OCI-LY7 (cell line): ENCODE results near the gene KCNH1. TPM values are rescaled to one million over a fixed set of nuclear protein-coding genes. Genes with fewer than 3 reads are reported as not detected.

Experiments used
- BruUV-seq: library from RNA; stranded (reverse); fragments of 400-500 nt; replicated peaks from 2 replicates; lab custom pipeline; 2021; lab: Mats Ljungman, UMichigan
- CTCF ChIA-PET: fragments of 300-600 bp; sonication (Branson Sonifier 250); formaldehyde crosslinking; loops from one replicate; lab custom pipeline; 2022; ENCODE audit warnings: antibody characterized with exemption; ENCODE audit not compliant: unreplicated experiment; lab: Charles Lee
- POLR2A ChIA-PET: fragments of 300-600 bp; sonication (Branson Sonifier 250); formaldehyde crosslinking; loops from one replicate; lab custom pipeline; 2022; ENCODE audit warnings: antibody characterized with exemption; lab: Charles Lee
- DNase-seq: peaks from one replicate; pipeline ENCODE4 v3.0.0-alpha.2; 2015; ENCODE audit warnings: low spot score
- H2AFZ ChIP-seq: fragments of 200-600 bp; sonication (generic), shearing (Covaris generic); 2 replicates; pipeline ENCODE4 v1.6.1; 2014; ENCODE audit warnings: mild to moderate bottlenecking, antibody characterized with exemption, low read length, moderate library complexity
- H3K27ac ChIP-seq: fragments of 200-600 bp; sonication (generic); 2 replicates; pipeline ENCODE4 v1.5.1; 2014; ENCODE audit warnings: mixed run types, low read depth, mild to moderate bottlenecking, moderate library complexity, low read length, inconsistent platforms; ENCODE audit not compliant: poor library complexity, severe bottlenecking
- H3K36me3 ChIP-seq: fragments of 200-600 bp; sonication (generic); 2 replicates; pipeline ENCODE4 v1.6.1; 2014; ENCODE audit warnings: mild to moderate bottlenecking, antibody characterized with exemption, low read length, moderate library complexity, mixed read lengths; ENCODE audit not compliant: insufficient read depth
- H3K4me1 ChIP-seq: fragments of 200-600 bp; sonication (generic); 2 replicates; pipeline ENCODE4 v1.5.1; 2014; ENCODE audit warnings: mild to moderate bottlenecking, low read length; ENCODE audit not compliant: insufficient read depth, poor library complexity, severe bottlenecking
- H3K4me2 ChIP-seq: fragments of 200-600 bp; sonication (generic); 2 replicates; pipeline ENCODE4 v1.6.1; 2014; ENCODE audit warnings: mild to moderate bottlenecking, low read length
- H3K4me3 ChIP-seq: fragments of 200-600 bp; sonication (generic); 2 replicates; pipeline ENCODE4 v1.5.1; 2014; ENCODE audit warnings: mild to moderate bottlenecking, low read depth, low read length; ENCODE audit not compliant: poor library complexity, severe bottlenecking
- H3K79me2 ChIP-seq: fragments of 200-600 bp; sonication (generic); 2 replicates; pipeline ENCODE4 v1.6.1; 2016; ENCODE audit warnings: low read depth, mild to moderate bottlenecking, low read length, moderate library complexity, mixed read lengths; ENCODE audit not compliant: insufficient read depth
- H3K9me2 ChIP-seq: fragments of 200-600 bp; sonication (generic); 2 replicates; pipeline ENCODE4 v1.6.1; 2016; ENCODE audit warnings: mild to moderate bottlenecking, low read length, mixed read lengths; ENCODE audit not compliant: insufficient read depth
- H3K9me3 ChIP-seq: fragments of 200-600 bp; sonication (generic); 2 replicates; pipeline ENCODE4 v1.6.1; 2014; ENCODE audit warnings: mild to moderate bottlenecking, mixed run types, low read length, mixed read lengths
- H4K20me1 ChIP-seq: fragments of 200-600 bp; sonication (generic); 2 replicates; pipeline ENCODE4 v1.6.1; 2014; ENCODE audit warnings: mild to moderate bottlenecking, antibody characterized with exemption, low read length, moderate library complexity, mixed read lengths; ENCODE audit not compliant: insufficient read depth
- EZH2phosphoT487 ChIP-seq: fragments of 200-600 bp; sonication (generic); IDR thresholded peaks from 2 replicates; pipeline ENCODE4 v1.6.1; 2018; ENCODE audit warnings: low read depth, borderline replicate concordance, mild to moderate bottlenecking, mixed run types, antibody characterized with exemption, low read length, moderate library complexity, mixed read lengths
- intact Hi-C: fragments of 100-400 bp; cut with micrococcal nuclease; formaldehyde crosslinking; loops from one replicate; pipeline ENCODE4 v1.10.0; 2022; ENCODE audit not compliant: unreplicated experiment
- total RNA-seq, 2 experiments: library from RNA; depleted of rRNA in 1 of 2; stranded (reverse); fragments of >200 nt in 1 of 2; shearing (Covaris generic) in 1 of 2; gene quantifications; 2 replicates each; pipeline ENCODE4 v1.2.3, GENCODE V29; 2014 to 2022
- TF ChIP-seq, protein P1 (sequence below): fragments of 200-600 bp; sonication (generic); conservative IDR thresholded peaks from 2 replicates; pipeline ENCODE4 v1.5.1; 2014; ENCODE audit warnings: mild to moderate bottlenecking, antibody characterized with exemption, low read length, moderate library complexity, mixed read lengths

KCNH1 gene
- total RNA-seq, 2 experiments from 2014 or later, result not detected

GRCh38 chr1:210711825-210712612 is 421.9 kb downstream of the KCNH1 start:
- CTCF ChIA-PET, result no interaction called here
- H3K9me3 ChIP-seq, result no peaks in the 10 kb centered on the region
- no peak overlapping the region for H3K4me2 ChIP-seq
- no peaks in the 10 kb centered on the region for H4K20me1 ChIP-seq
- no peaks in the 10 kb centered on the region for H3K36me3 ChIP-seq
- H3K79me2 ChIP-seq, result no peaks in the 10 kb centered on the region
- no TSS peak for BruUV-seq
- no peak overlapping the region for H3K27ac ChIP-seq
- POLR2A ChIA-PET, result no interaction called here
- H3K9me2 ChIP-seq, result no peaks in the 10 kb centered on the region
- no peak for TF ChIP-seq EZH2phosphoT487
- TF ChIP-seq, protein P1, sequence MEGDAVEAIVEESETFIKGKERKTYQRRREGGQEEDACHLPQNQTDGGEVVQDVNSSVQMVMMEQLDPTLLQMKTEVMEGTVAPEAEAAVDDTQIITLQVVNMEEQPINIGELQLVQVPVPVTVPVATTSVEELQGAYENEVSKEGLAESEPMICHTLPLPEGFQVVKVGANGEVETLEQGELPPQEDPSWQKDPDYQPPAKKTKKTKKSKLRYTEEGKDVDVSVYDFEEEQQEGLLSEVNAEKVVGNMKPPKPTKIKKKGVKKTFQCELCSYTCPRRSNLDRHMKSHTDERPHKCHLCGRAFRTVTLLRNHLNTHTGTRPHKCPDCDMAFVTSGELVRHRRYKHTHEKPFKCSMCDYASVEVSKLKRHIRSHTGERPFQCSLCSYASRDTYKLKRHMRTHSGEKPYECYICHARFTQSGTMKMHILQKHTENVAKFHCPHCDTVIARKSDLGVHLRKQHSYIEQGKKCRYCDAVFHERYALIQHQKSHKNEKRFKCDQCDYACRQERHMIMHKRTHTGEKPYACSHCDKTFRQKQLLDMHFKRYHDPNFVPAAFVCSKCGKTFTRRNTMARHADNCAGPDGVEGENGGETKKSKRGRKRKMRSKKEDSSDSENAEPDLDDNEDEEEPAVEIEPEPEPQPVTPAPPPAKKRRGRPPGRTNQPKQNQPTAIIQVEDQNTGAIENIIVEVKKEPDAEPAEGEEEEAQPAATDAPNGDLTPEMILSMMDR, result no peak
- no peak overlapping the region for H3K4me3 ChIP-seq
- no peaks in the 10 kb centered on the region for H3K4me1 ChIP-seq
- H2AFZ ChIP-seq, result no peak overlapping the region
- intact Hi-C loops, result no loop called here
- DNase-seq, result no peak

DNA sequence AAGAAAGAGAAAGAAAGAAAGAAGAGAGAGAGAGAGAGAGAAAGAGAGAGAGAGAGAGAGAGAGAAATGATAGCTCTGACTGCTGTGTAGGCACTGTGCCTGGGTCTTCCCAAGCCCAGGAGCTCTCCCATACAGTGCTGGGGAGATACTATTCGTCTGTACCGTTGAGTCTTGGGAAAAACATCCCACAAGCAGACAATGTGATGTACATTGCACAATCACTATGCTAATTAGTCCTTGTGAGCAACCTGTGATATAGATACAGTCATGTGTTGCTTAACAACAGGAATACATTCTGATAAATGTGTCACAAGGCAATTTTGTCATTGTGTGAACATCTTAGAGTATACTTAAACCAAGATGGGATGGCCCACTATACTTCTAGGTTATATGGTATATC is 424.2 kb downstream of the KCNH1 start:
- Histone ChIP-seq H3K4me1 (no peaks in the 10 kb centered on the region), H3K9me3 (no peaks in the 10 kb centered on the region), H3K27ac (no peak overlapping the region), H3K9me2 (no peaks in the 10 kb centered on the region), H3K4me3 (no peak overlapping the region), H3K79me2 (no peaks in the 10 kb centered on the region), H4K20me1 (no peaks in the 10 kb centered on the region), H2AFZ (no peak overlapping the region), H3K36me3 (no peaks in the 10 kb centered on the region), H3K4me2 (no peak overlapping the region)
- no peak for DNase-seq
- ChIA-PET CTCF (no interaction called here), POLR2A (interaction anchor here (0.7 kb wide), 2 partner anchors 141 to 1485 kb away, joined by 3 to 5 read pairs; no protein-coding TSS in a partner anchor)
- intact Hi-C loops, result no loop called here
- BruUV-seq, result no TSS peak
- no peak for TF ChIP-seq EZH2phosphoT487
- TF ChIP-seq, protein P1, result no peak
